Motor neuron (in vitro differentiated cells): ENCODE data around the gene DOCK1. TPM values are rescaled to one million over a fixed set of nuclear protein-coding genes. Genes with fewer than 3 reads are reported as not detected.

Experiments used
- ATAC-seq, 8 experiments: fragments of 200-7000 bp; cut with Tn5 transposase; replicated peaks in 6 of 8; 2 replicates each; pipeline ENCODE4 v1.8.0; 2021; ENCODE audit warnings: mild to moderate bottlenecking in 8 of 8, moderate library complexity in 8 of 8
- H3K27ac ChIP-seq, 2 donors: fragments of 250-450 bp; sonication (Bioruptor Pico); 2 replicates each; pipeline ENCODE4 v1.9.0; 2021; ENCODE audit warnings: antibody characterized with exemption in 2 of 2, mild to moderate bottlenecking in 2 of 2, moderate library complexity in 1 of 2
- H3K4me1 ChIP-seq, 2 donors: fragments of 250-450 bp; sonication (Bioruptor Pico); replicated peaks in 1 of 2; 2 replicates each; pipeline ENCODE4 v1.6.1; 2021; ENCODE audit warnings: antibody characterized with exemption in 2 of 2, mild to moderate bottlenecking in 2 of 2, moderate library complexity in 1 of 2
- H3K4me3 ChIP-seq, 5 donors: fragments of 250-450 bp; sonication (Bioruptor Pico); 2 replicates each; pipeline ENCODE4 v1.9.0; 2021; ENCODE audit warnings: antibody characterized with exemption in 5 of 5, mild to moderate bottlenecking in 5 of 5, moderate library complexity in 4 of 5
- WGBS, 10 experiments: fragments of 450-650 bp; shearing (Covaris generic); methylation state at CpG; one replicate each; pipeline ENCODE4 v1.0.0; 2022; 5-methylcytosine and 5-hydroxymethylcytosine counted together
- in situ Hi-C, 9 experiments: fragments of 400-800 bp; cut with MboI; loops; one replicate each; pipeline ENCODE4 v1.15.0; 2021; ENCODE audit warnings: low sequenced_read_pairs in 9 of 9, low pct_unique_long_range_greater_than_20kb in 2 of 9; ENCODE audit not compliant: unreplicated experiment in 9 of 9
- total RNA-seq, 8 experiments: library from RNA; unstranded; fragments of 300-600 nt; gene quantifications; 2 replicates each; pipeline versions ENCODE4 v1.2.3 to v1.2.4, GENCODE V29; 2022

The DOCK1 gene
- total RNA-seq, 8 experiments from 2014 or later, result 8.8 to 85.4 (median 23.0) TPM

- in situ Hi-C loops, result no loop called here
- no peak overlapping the region for H3K27ac ChIP-seq
- 100% methylated on average over 2 of the region's 10 CpGs; no CpG with 5 or more reads in 7 of the 10 experiments for WGBS, 10 experiments
- H3K4me3 ChIP-seq, result no peak overlapping the region
- no peak for ATAC-seq
- peaks cover 15 to 34% of the 10 kb centered on the region in 2 donors for H3K4me1 ChIP-seq
Measured at GRCh38 chr10:127420138-127420684, 515.0 kb downstream of the DOCK1 start.

GRCh38 chr10:127423218-127423915 lies 518.1 kb downstream of the DOCK1 start:
- Histone ChIP-seq H3K4me1 (peaks cover 4 to 12% of the 10 kb centered on the region in 2 donors), H3K27ac (peak overlapping the region in 1 of 2 donors; percentile 23), H3K4me3 (no peak overlapping the region)
- in situ Hi-C loops, result no loop called here
- peak; percentile 31 to 90 (median 78) for ATAC-seq
- WGBS, 10 experiments, result 20 to 89% (median 56%) methylated on average over 1 to 5 of the region's 8 CpGs; no CpG with 5 or more reads in 2 of the 10 experiments

DNA sequence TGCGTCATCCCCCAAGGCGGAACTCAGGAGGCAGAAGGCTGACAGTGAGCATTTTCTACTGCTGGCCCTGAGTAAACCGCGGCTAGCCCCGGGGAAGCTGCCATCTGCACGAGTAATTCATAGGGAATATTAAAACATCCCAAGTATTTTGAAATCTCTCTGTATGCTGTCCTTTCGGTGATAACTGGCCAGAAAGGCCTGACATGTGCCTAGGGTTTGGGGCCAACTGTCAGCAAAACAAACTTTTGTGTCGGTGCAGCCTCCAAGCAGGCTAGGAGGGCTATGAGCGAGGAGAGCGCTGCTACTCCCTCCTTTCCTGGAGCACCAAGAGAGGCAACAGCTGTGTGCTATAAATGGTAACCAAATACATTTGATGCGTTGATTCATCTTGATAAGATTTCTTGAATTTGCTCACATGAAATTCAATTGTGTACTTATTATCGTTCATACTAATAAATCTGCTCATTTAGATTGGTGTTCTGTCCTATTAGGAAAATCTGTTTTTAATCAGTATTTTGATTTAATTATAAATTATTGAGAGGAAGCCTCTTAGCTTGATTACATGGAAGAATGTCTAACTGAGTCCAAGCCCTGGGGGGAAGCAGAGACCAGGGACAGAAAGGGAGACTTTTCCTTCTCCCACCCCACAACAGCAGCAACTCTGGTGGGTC lies 519.5 kb downstream of the DOCK1 start:
- in situ Hi-C loops, result no loop called here
- WGBS, 10 experiments, result 28 to 97% (median 86%) methylated on average over 2 to 8 of the region's 12 CpGs; no CpG with 5 or more reads in 2 of the 10 experiments
- ATAC-seq, result peak in 2 of 8 experiments; percentile 47 to 82

DNA sequence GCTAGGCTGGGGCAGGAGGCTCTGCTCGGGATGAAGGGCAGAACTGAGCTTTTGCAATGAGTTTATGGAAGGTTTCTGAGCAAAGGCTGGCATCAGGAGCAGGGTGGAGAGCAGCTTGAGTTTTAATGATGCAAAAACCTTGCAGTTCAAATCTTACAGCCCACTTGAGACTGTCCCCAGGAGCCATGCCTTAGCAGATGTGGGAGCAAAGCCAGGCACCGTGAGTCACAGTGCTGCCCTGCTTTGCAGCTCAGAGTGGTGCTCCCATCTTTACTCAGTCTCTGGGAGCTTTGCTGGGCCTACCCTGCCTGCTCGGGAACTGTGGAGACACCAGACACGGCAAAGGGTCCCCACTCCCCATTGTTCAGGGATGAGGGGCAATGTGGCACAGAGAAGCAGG lies 521.5 kb downstream of the DOCK1 start:
- 76 to 100% (median 90%) methylated on average over 1 to 2 of the region's 4 CpGs; no CpG with 5 or more reads in 3 of the 10 experiments for WGBS, 10 experiments
- H3K27ac ChIP-seq, result no peak overlapping the region
- no peak overlapping the region for H3K4me3 ChIP-seq
- H3K4me1 ChIP-seq, result peaks cover 4 to 10% of the 10 kb centered on the region in 2 donors
- in situ Hi-C loops, result no loop called here
- no peak for ATAC-seq

More for the DNA sequence above, 519.5 kb downstream of the DOCK1 start:
- Histone ChIP-seq H3K27ac (no peak overlapping the region), H3K4me1 (peaks cover 4 to 10% of the 10 kb centered on the region in 2 donors), H3K4me3 (no peak overlapping the region)

DNA sequence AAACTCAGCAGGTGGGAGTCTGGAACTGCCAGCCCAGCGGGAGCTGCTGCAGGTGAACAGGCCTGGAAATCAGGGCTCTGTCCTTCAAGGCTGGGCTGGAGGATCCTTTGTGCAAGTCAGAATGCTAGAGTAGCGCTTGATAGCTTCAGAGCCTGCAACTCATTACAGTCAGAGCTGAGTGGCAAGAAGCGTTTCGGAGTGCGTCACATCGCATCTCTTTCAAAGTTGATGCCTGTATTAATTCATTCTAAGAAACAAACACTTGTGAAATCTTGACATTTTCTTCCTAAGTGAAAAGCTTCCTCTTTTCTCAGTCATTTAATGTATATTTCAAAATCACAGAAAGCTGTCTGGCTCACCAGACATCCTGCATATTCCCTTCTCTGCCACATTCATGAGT lies 522.7 kb downstream of the DOCK1 start:
- no peak overlapping the region for H3K4me3 ChIP-seq
- no peak for ATAC-seq
- H3K27ac ChIP-seq, result no peak overlapping the region
- WGBS, 10 experiments, result 95 to 100% (median 100%) methylated on average over 2 to 6 of the region's 6 CpGs; no CpG with 5 or more reads in 4 of the 10 experiments
- peaks cover 4 to 6% of the 10 kb centered on the region in 2 donors for H3K4me1 ChIP-seq
- in situ Hi-C loops, result no loop called here

- H3K4me1 ChIP-seq, result peaks cover under 1 to 2% of the 10 kb centered on the region in 2 donors
- H3K27ac ChIP-seq, result no peak overlapping the region
- in situ Hi-C loops, result no loop called here
- ATAC-seq, result no peak
- 90 to 100% (median 93%) methylated on average over 1 to 6 of the region's 18 CpGs; no CpG with 5 or more reads in 4 of the 10 experiments for WGBS, 10 experiments
- H3K4me3 ChIP-seq, result no peak overlapping the region
Measured at GRCh38 chr10:127428385-127428980, 523.3 kb downstream of the DOCK1 start.

GRCh38 chr10:127429601-127430312 lies 524.5 kb downstream of the DOCK1 start:
- no peaks in the 10 kb centered on the region for H3K4me1 ChIP-seq
- WGBS, 10 experiments, result 92 to 100% (median 98%) methylated on average over 1 to 9 of the region's 19 CpGs; no CpG with 5 or more reads in 6 of the 10 experiments
- no peak overlapping the region for H3K27ac ChIP-seq
- no peak for ATAC-seq
- in situ Hi-C loops, result no loop called here
- no peak overlapping the region for H3K4me3 ChIP-seq

- H3K4me3 ChIP-seq, result no peak overlapping the region
- no peak for ATAC-seq
- peaks cover 0 to 14% of the 10 kb centered on the region in 2 donors for H3K4me1 ChIP-seq
- H3K27ac ChIP-seq, result no peak overlapping the region
- WGBS, 10 experiments, result 93 to 100% methylated on average over 2 to 3 of the region's 8 CpGs; no CpG with 5 or more reads in 8 of the 10 experiments
- in situ Hi-C loops, result no loop called here
Measured at GRCh38 chr10:127431525-127431924, 526.3 kb downstream of the DOCK1 start.

DNA sequence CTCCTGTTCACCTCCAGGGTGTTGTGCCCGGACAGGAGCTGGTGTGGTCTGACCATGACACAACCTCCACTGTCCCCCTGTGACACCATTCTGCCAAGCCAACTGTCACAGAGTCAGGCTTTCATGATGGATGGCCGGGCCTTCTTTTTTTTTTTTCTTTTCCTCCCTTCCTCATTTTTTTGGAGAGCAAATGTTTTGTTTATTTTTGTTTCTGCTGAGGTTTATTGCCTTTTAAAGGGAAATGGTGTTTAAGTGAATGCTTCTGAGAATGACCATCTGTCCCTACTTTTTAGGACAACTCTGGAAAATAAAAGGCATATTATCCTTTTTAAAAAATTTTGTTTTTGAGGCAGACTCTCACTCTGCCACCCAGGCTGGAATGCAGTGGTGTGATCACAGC lies 528.8 kb downstream of the DOCK1 start:
- WGBS, 10 experiments, result 76 to 100% (median 89%) methylated on average over 1 to 2 of the region's 2 CpGs; no CpG with 5 or more reads in 3 of the 10 experiments
- no peak for ATAC-seq
- H3K4me3 ChIP-seq, result no peak overlapping the region
- H3K4me1 ChIP-seq, result peaks cover 7 to 22% of the 10 kb centered on the region in 2 donors
- H3K27ac ChIP-seq, result no peak overlapping the region
- in situ Hi-C loops, result no loop called here

GRCh38 chr10:127435246-127435645 lies 530.0 kb downstream of the DOCK1 start:
- Histone ChIP-seq H3K4me3 (no peak overlapping the region), H3K27ac (no peak overlapping the region), H3K4me1 (peaks cover 7 to 22% of the 10 kb centered on the region in 2 donors)
- peak in 1 of 8 experiments; percentile 12 for ATAC-seq
- WGBS, 10 experiments, result 52 to 100% (median 82%) methylated on average over 2 to 6 of the region's 7 CpGs; no CpG with 5 or more reads in 2 of the 10 experiments
- in situ Hi-C loops, result no loop called here

GRCh38 chr10:127440371-127440770 lies 535.1 kb downstream of the DOCK1 start:
- WGBS, 10 experiments, result 56 to 100% (median 75%) methylated on average over 1 to 4 of the region's 11 CpGs; no CpG with 5 or more reads in 5 of the 10 experiments
- ATAC-seq, result no peak
- peaks cover 23 to 31% of the 10 kb centered on the region in 2 donors for H3K4me1 ChIP-seq
- no peak overlapping the region for H3K4me3 ChIP-seq
- in situ Hi-C loops, result no loop called here
- no peak overlapping the region for H3K27ac ChIP-seq
